GM12878 (cell line): ENCODE measurements around the gene VWA3A. TPM values are rescaled to one million over a fixed set of nuclear protein-coding genes. Genes with fewer than 3 reads are reported as not detected.

Experiments used
- ATAC-seq: fragments of 200-7000 bp; cut with Tn5 transposase; 3 replicates; pipeline ENCODE4 v1.9.1; 2020; ENCODE audit warnings: mild to moderate bottlenecking, moderate library complexity
- BruUV-seq: library from RNA; stranded (reverse); fragments of 400-500 nt; replicated peaks from 2 replicates; lab custom pipeline; 2021; lab: Mats Ljungman, UMichigan
- CTCF ChIA-PET: fragments of 300-600 bp; sonication (Branson Sonifier 250); formaldehyde crosslinking; extraction: SDS; loops from one replicate; lab custom pipeline; 2021; ENCODE audit warnings: inconsistent platforms; lab: Yijun Ruan, JAX
- POLR2A ChIA-PET: fragments of 350-600 bp; formaldehyde crosslinking; extraction: SDS; loops from one replicate; lab custom pipeline; 2021; ENCODE audit warnings: inconsistent platforms; lab: Charles Lee
- RAD21 ChIA-PET: fragments of 300-600 bp; sonication (Branson Sonifier 250); formaldehyde crosslinking; loops from one replicate; lab custom pipeline; 2023; ENCODE audit warnings: antibody characterized with exemption; ENCODE audit not compliant: unreplicated experiment; lab: Charles Lee
- SMC1A ChIA-PET: fragments of 300-600 bp; sonication (Branson Sonifier 250); formaldehyde crosslinking; loops from one replicate; lab custom pipeline; 2023; ENCODE audit not compliant: unreplicated experiment, uncharacterized antibody; lab: Charles Lee
- DNase-seq: peaks from one replicate; pipeline ENCODE4 v3.0.0-alpha.2; 2011; ENCODE audit warnings: low read depth, low spot score
- FAIRE-seq: peaks from 3 replicates; lab custom pipeline; 2011; peaks lifted over from hg19 to GRCh38; lab: Jason Lieb, UNC
- H2AFZ ChIP-seq: 2 replicates; pipeline ENCODE4 v1.6.0; 2011; ENCODE audit warnings: low read depth, low read length, control low read depth; ENCODE audit not compliant: control insufficient read depth
- H3K27ac ChIP-seq: 2 replicates; pipeline ENCODE4 v1.5.1; 2011; ENCODE audit warnings: control low read depth; ENCODE audit not compliant: control insufficient read depth, insufficient read depth
- H3K27me3 ChIP-seq, 2 experiments: replicated peaks in 1 of 2; 2 replicates each; pipeline versions ENCODE4 v1.6.0 to v1.6.1; 2011; ENCODE audit warnings: low read length in 1 of 2; ENCODE audit not compliant: control insufficient read depth in 2 of 2, insufficient read depth in 2 of 2
- H3K36me3 ChIP-seq, 2 experiments: 2 replicates each; pipeline ENCODE4 v1.5.1; 2011; ENCODE audit warnings: low read length in 1 of 2; ENCODE audit not compliant: control insufficient read depth in 2 of 2, insufficient read depth in 2 of 2
- H3K4me1 ChIP-seq: 2 replicates; pipeline ENCODE4 v1.6.1; 2011; ENCODE audit warnings: mild to moderate bottlenecking, low read length, moderate library complexity, mixed read lengths; ENCODE audit not compliant: control insufficient read depth, insufficient read depth
- H3K4me2 ChIP-seq: 2 replicates; pipeline ENCODE4 v1.6.0; 2011; ENCODE audit warnings: control low read depth; ENCODE audit not compliant: control insufficient read depth, insufficient read depth
- H3K4me3 ChIP-seq: fragments of 200-600 bp; sonication (generic); 2 replicates; pipeline ENCODE4 v1.5.1; 2016
- H3K79me2 ChIP-seq: 2 replicates; pipeline ENCODE4 v1.6.0; 2011; ENCODE audit warnings: low read length; ENCODE audit not compliant: control insufficient read depth, insufficient read depth
- H3K9ac ChIP-seq: 2 replicates; pipeline ENCODE4 v1.8.0; 2011; ENCODE audit warnings: low read length, control low read depth, mixed read lengths; ENCODE audit not compliant: control insufficient read depth, insufficient read depth
- H3K9me3 ChIP-seq: replicated peaks from 3 replicates; pipeline ENCODE4 v1.5.1; 2011; ENCODE audit warnings: mild to moderate bottlenecking, low read length; ENCODE audit not compliant: control insufficient read depth, insufficient read depth
- H4K20me1 ChIP-seq: 2 replicates; pipeline ENCODE4 v1.6.0; 2011; ENCODE audit not compliant: control insufficient read depth, insufficient read depth
- FOXK2 ChIP-seq: fragments of 450-650 bp; IDR thresholded peaks from 2 replicates; pipeline ENCODE4 v1.6.1; 2017; ENCODE audit warnings: mild to moderate bottlenecking, moderate library complexity
- JUNB ChIP-seq: IDR thresholded peaks from 2 replicates; pipeline ENCODE4 v1.6.1; 2016; ENCODE audit warnings: antibody characterized with exemption, mild to moderate bottlenecking
- MEF2B ChIP-seq: fragments of 450-650 bp; IDR thresholded peaks from 2 replicates; pipeline ENCODE4 v1.6.1; 2018; ENCODE audit warnings: mild to moderate bottlenecking, moderate library complexity; ENCODE audit not compliant: partially characterized antibody, poor library complexity, severe bottlenecking
- RFX5 ChIP-seq: IDR thresholded peaks from 2 replicates; pipeline ENCODE4 v1.6.1; 2011; ENCODE audit warnings: low read depth, low read length, improper control_type of control experiment
- TCF3 ChIP-seq: IDR thresholded peaks from 2 replicates; pipeline ENCODE4 v1.6.1; 2012; ENCODE audit warnings: low read depth, mild to moderate bottlenecking, low read length, borderline replicate concordance; ENCODE audit not compliant: insufficient read depth
- ZNF622 ChIP-seq: fragments of 450-650 bp; IDR thresholded peaks from 2 replicates; pipeline ENCODE4 v1.6.1; 2017; ENCODE audit warnings: mild to moderate bottlenecking, inconsistent platforms
- WGBS: methylation state at CpG from one replicate; pipeline ENCODE4 v1.1.6; 2016; ENCODE audit warnings: low lambda C conversion rate; ENCODE audit not compliant: insufficient replicate concordance, insufficient coverage; ENCODE audit errors: missing lambda C conversion rate; 5-methylcytosine and 5-hydroxymethylcytosine counted together
- in situ Hi-C: fragments of 300-500 bp; cut with MboI; formaldehyde crosslinking; loops from 9 replicates; pipeline ENCODE4 v1.14.3; 2018; ENCODE audit warnings: mixed read lengths
- intact Hi-C: fragments of 100-400 bp; cut with micrococcal nuclease; formaldehyde crosslinking; loops from one replicate; pipeline ENCODE4 v1.14.2; 2022; ENCODE audit not compliant: unreplicated experiment
- polyA plus RNA-seq, 11 experiments: library from polyadenylated mRNA; depleted of rRNA in 4 of 11; unstranded in 6 of 11; stranded (reverse) in 5 of 11; fragments of >200 nt; fragmentation: Nextera tagmentation in 4 of 11; fragmentation: Illumina TruSeq in 1 of 11; extraction: Ambion mirVana in 4 of 11; extraction: Trizol in 1 of 11; gene quantifications; 1 replicate in 1 of 11; 2 replicates in 10 of 11; pipeline versions ENCODE4 v1.2.1 to v1.2.3, GENCODE V29; 2011 to 2016; ENCODE audit warnings: inconsistent platforms in 2 of 11, missing spikeins in 2 of 11, low read depth in 1 of 11
- total RNA-seq, 4 experiments: library from RNA; depleted of rRNA in 3 of 4; stranded (reverse); fragments of >200 nt in 3 of 4; fragmentation: Illumina TruSeq in 1 of 4; extraction: Trizol in 1 of 4; gene quantifications; 2 replicates each; pipeline versions ENCODE4 v1.2.1 to v1.2.3, GENCODE V29; 2013 to 2021
- TF ChIP-seq, protein P1 (sequence below): fragments of 450-650 bp; formaldehyde crosslinking; IDR thresholded peaks from 2 replicates; pipeline ENCODE4 v1.4.0; 2020; ENCODE audit warnings: mild to moderate bottlenecking, moderate library complexity
- TF ChIP-seq, protein P2 (sequence below): fragments of 450-650 bp; IDR thresholded peaks from 2 replicates; pipeline ENCODE4 v1.6.1; 2017; ENCODE audit warnings: borderline replicate concordance
- TF ChIP-seq, protein P3 (sequence below): IDR thresholded peaks from 2 replicates; pipeline ENCODE4 v1.6.1; 2012; ENCODE audit warnings: mild to moderate bottlenecking, low read depth, low read length
- TF ChIP-seq, protein P4 (sequence below): fragments of 150-350 bp; IDR thresholded peaks from 2 replicates; pipeline ENCODE4 v1.6.1; 2016; ENCODE audit warnings: low read depth, low read length
- TF ChIP-seq, protein P5 (sequence below): IDR thresholded peaks from 2 replicates; pipeline ENCODE4 v1.6.1; 2012; ENCODE audit warnings: low read depth, low read length, improper control_type of control experiment

The VWA3A gene
- total and polyA plus RNA-seq, 10 of the 15 experiments (the other 5 are each of a cell fraction or from before 2014, with no cell fraction given): 0.01 TPM; not detected in 9

DNA sequence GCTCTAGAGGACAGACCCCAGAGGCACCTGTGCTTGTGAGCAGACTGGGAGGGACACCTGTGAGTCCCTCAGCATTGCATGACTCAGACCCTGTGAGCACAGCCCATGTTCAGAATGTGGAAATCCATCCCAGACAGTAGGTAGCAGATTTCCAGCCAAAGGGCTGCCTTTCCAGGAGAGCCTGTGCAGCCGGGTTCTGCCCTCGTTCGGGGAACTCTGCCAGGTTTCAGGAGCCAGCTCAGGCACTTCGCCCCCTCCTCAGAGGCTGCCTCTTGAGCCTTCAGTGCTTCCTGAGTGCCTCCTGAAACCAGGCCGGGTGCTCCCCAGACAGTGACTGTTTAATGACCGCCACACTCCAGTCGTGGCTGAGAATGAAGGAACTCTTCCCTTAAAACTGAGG lies 46.7 kb downstream of the VWA3A start:
- BruUV-seq: no TSS peak
- no peaks in the 10 kb centered on the region for H4K20me1 ChIP-seq
- H3K36me3 ChIP-seq: no peaks in the 10 kb centered on the region
- no peak overlapping the region for H3K27ac ChIP-seq
- H3K9me3 ChIP-seq: no peaks in the 10 kb centered on the region
- no peak overlapping the region for H3K9ac ChIP-seq
- RAD21 ChIA-PET: no interaction called here
- no peaks in the 10 kb centered on the region for H3K79me2 ChIP-seq
- no peak overlapping the region for H3K4me3 ChIP-seq
- ATAC-seq (no peak), FAIRE-seq (no peak), DNase-seq (no peak)
- SMC1A ChIA-PET: no interaction called here
- intact Hi-C loops: no loop called here
- H2AFZ ChIP-seq: no peak overlapping the region
- H3K27me3 ChIP-seq: peaks cover 0 to 3% of the 10 kb centered on the region in 2 experiments; a peak in 2 of 4 replicates
- POLR2A ChIA-PET: no interaction called here
- no peaks in the 10 kb centered on the region for H3K4me1 ChIP-seq
- WGBS: 48% methylated on average over 7 of the region's 7 CpGs
- CTCF ChIA-PET: no interaction called here
- H3K4me2 ChIP-seq: no peak overlapping the region
- in situ Hi-C loops: no loop called here
- no peak for TF ChIP-seq JUNB
- TF ChIP-seq, protein P1, sequence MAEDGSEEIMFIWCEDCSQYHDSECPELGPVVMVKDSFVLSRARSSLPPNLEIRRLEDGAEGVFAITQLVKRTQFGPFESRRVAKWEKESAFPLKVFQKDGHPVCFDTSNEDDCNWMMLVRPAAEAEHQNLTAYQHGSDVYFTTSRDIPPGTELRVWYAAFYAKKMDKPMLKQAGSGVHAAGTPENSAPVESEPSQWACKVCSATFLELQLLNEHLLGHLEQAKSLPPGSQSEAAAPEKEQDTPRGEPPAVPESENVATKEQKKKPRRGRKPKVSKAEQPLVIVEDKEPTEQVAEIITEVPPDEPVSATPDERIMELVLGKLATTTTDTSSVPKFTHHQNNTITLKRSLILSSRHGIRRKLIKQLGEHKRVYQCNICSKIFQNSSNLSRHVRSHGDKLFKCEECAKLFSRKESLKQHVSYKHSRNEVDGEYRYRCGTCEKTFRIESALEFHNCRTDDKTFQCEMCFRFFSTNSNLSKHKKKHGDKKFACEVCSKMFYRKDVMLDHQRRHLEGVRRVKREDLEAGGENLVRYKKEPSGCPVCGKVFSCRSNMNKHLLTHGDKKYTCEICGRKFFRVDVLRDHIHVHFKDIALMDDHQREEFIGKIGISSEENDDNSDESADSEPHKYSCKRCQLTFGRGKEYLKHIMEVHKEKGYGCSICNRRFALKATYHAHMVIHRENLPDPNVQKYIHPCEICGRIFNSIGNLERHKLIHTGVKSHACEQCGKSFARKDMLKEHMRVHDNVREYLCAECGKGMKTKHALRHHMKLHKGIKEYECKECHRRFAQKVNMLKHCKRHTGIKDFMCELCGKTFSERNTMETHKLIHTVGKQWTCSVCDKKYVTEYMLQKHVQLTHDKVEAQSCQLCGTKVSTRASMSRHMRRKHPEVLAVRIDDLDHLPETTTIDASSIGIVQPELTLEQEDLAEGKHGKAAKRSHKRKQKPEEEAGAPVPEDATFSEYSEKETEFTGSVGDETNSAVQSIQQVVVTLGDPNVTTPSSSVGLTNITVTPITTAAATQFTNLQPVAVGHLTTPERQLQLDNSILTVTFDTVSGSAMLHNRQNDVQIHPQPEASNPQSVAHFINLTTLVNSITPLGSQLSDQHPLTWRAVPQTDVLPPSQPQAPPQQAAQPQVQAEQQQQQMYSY: no peak
- no peak for TF ChIP-seq FOXK2
- TF ChIP-seq ZNF622: no peak
- TF ChIP-seq, protein P2, sequence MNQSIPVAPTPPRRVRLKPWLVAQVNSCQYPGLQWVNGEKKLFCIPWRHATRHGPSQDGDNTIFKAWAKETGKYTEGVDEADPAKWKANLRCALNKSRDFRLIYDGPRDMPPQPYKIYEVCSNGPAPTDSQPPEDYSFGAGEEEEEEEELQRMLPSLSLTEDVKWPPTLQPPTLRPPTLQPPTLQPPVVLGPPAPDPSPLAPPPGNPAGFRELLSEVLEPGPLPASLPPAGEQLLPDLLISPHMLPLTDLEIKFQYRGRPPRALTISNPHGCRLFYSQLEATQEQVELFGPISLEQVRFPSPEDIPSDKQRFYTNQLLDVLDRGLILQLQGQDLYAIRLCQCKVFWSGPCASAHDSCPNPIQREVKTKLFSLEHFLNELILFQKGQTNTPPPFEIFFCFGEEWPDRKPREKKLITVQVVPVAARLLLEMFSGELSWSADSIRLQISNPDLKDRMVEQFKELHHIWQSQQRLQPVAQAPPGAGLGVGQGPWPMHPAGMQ: no peak
- no peak for TF ChIP-seq MEF2B
- TF ChIP-seq, protein P3, sequence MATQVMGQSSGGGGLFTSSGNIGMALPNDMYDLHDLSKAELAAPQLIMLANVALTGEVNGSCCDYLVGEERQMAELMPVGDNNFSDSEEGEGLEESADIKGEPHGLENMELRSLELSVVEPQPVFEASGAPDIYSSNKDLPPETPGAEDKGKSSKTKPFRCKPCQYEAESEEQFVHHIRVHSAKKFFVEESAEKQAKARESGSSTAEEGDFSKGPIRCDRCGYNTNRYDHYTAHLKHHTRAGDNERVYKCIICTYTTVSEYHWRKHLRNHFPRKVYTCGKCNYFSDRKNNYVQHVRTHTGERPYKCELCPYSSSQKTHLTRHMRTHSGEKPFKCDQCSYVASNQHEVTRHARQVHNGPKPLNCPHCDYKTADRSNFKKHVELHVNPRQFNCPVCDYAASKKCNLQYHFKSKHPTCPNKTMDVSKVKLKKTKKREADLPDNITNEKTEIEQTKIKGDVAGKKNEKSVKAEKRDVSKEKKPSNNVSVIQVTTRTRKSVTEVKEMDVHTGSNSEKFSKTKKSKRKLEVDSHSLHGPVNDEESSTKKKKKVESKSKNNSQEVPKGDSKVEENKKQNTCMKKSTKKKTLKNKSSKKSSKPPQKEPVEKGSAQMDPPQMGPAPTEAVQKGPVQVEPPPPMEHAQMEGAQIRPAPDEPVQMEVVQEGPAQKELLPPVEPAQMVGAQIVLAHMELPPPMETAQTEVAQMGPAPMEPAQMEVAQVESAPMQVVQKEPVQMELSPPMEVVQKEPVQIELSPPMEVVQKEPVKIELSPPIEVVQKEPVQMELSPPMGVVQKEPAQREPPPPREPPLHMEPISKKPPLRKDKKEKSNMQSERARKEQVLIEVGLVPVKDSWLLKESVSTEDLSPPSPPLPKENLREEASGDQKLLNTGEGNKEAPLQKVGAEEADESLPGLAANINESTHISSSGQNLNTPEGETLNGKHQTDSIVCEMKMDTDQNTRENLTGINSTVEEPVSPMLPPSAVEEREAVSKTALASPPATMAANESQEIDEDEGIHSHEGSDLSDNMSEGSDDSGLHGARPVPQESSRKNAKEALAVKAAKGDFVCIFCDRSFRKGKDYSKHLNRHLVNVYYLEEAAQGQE: no peak
- TF ChIP-seq, protein P4, sequence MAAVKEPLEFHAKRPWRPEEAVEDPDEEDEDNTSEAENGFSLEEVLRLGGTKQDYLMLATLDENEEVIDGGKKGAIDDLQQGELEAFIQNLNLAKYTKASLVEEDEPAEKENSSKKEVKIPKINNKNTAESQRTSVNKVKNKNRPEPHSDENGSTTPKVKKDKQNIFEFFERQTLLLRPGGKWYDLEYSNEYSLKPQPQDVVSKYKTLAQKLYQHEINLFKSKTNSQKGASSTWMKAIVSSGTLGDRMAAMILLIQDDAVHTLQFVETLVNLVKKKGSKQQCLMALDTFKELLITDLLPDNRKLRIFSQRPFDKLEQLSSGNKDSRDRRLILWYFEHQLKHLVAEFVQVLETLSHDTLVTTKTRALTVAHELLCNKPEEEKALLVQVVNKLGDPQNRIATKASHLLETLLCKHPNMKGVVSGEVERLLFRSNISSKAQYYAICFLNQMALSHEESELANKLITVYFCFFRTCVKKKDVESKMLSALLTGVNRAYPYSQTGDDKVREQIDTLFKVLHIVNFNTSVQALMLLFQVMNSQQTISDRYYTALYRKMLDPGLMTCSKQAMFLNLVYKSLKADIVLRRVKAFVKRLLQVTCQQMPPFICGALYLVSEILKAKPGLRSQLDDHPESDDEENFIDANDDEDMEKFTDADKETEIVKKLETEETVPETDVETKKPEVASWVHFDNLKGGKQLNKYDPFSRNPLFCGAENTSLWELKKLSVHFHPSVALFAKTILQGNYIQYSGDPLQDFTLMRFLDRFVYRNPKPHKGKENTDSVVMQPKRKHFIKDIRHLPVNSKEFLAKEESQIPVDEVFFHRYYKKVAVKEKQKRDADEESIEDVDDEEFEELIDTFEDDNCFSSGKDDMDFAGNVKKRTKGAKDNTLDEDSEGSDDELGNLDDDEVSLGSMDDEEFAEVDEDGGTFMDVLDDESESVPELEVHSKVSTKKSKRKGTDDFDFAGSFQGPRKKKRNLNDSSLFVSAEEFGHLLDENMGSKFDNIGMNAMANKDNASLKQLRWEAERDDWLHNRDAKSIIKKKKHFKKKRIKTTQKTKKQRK: no peak
- no peak for TF ChIP-seq TCF3
- no peak for TF ChIP-seq RFX5
- TF ChIP-seq, protein P5, sequence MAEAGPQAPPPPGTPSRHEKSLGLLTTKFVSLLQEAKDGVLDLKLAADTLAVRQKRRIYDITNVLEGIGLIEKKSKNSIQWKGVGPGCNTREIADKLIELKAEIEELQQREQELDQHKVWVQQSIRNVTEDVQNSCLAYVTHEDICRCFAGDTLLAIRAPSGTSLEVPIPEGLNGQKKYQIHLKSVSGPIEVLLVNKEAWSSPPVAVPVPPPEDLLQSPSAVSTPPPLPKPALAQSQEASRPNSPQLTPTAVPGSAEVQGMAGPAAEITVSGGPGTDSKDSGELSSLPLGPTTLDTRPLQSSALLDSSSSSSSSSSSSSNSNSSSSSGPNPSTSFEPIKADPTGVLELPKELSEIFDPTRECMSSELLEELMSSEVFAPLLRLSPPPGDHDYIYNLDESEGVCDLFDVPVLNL: no peak
